Panc1 (cell line): ENCODE results near the gene RUVBL1.

Experiments used
- CTCF ChIP-seq: fragments of 450-650 bp; IDR thresholded peaks from 2 replicates; pipeline ENCODE4 v1.5.1; 2017; ENCODE audit warnings: mild to moderate bottlenecking
- POLR2AphosphoS5 ChIP-seq: IDR thresholded peaks from 2 replicates; pipeline ENCODE4 v1.6.1; 2012; ENCODE audit warnings: mild to moderate bottlenecking, low read depth, low read length, moderate library complexity
- REST ChIP-seq, 2 experiments: IDR thresholded peaks; 2 replicates each; pipeline ENCODE4 v1.6.1; 2011 to 2012; ENCODE audit warnings: low read depth in 2 of 2, control low read depth in 1 of 2, low read length in 1 of 2, mild to moderate bottlenecking in 1 of 2, moderate library complexity in 1 of 2; ENCODE audit not compliant: insufficient read depth in 1 of 2
- SIN3A ChIP-seq: IDR thresholded peaks from 2 replicates; pipeline ENCODE4 v1.6.1; 2012; ENCODE audit warnings: low read depth, mild to moderate bottlenecking, low read length, moderate library complexity, borderline replicate concordance; ENCODE audit not compliant: insufficient read depth
- TCF7L2 ChIP-seq: IDR thresholded peaks from 2 replicates; pipeline ENCODE4 v1.6.1; 2011; ENCODE audit warnings: mild to moderate bottlenecking, low read depth, low read length, inconsistent platforms

GRCh38 chr3:128040660-128041059, 83.0 kb downstream of the RUVBL1 start:
- TF ChIP-seq CTCF (no peak), SIN3A (no peak), POLR2AphosphoS5 (no peak), REST (IDR thresholded peaks at IDR 0.05; ENCODE audit: insufficient read depth in 1 of 2, low read depth in 2 of 2, low read length in 1 of 2) (no peak), TCF7L2 (no peak)
